ENCODE results near the gene VPS51. TPM values are rescaled to one million over a fixed set of nuclear protein-coding genes. Genes with fewer than 3 reads are reported as not detected.
A peak's percentile ranks its signal among the peaks of the same experiment; 100 is the strongest.

The VPS51 gene
- total and polyA plus RNA-seq, 11 donors: 78.4 to 165 (median 101) TPM

DNA sequence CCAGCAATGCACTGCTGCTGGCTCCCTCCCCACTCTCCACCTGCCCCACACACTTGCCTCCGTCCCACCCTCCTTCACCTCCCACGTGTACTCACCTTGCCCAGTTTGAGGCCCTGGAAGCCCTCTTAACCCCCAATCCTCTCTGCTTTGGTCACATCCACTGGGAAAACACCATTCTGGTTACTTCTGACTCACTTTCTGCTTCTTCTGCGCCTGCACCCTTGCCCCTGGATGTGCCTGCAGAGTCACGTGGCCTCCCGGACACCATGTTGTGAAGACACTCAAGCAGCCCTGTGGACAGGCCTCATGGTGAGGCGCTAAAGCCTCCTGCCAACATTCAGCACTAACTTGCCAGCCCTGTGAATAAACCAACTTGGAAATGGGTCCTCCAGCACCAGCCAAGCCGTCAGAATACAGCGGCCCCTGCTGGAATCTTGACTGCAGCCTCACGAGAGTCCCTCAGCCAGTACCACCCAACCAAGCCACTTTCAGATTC is 35.1 kb upstream of the VPS51 start:
- intact Hi-C loops (cut with DNase I): no loop called here
- Histone ChIP-seq H3K36me3 (no peaks in the 10 kb centered on the region), H3K9me3 (no peaks in the 10 kb centered on the region), H3K4me3 (no peak overlapping the region), H3K27me3 (no peaks in the 10 kb centered on the region), H3K4me1 (no peaks in the 10 kb centered on the region), H3K27ac (no peak overlapping the region)
- ATAC-seq: no peak
- TF ChIP-seq POLR2A (IDR thresholded peaks at IDR 0.05): no peak
- TF ChIP-seq, protein P1, sequence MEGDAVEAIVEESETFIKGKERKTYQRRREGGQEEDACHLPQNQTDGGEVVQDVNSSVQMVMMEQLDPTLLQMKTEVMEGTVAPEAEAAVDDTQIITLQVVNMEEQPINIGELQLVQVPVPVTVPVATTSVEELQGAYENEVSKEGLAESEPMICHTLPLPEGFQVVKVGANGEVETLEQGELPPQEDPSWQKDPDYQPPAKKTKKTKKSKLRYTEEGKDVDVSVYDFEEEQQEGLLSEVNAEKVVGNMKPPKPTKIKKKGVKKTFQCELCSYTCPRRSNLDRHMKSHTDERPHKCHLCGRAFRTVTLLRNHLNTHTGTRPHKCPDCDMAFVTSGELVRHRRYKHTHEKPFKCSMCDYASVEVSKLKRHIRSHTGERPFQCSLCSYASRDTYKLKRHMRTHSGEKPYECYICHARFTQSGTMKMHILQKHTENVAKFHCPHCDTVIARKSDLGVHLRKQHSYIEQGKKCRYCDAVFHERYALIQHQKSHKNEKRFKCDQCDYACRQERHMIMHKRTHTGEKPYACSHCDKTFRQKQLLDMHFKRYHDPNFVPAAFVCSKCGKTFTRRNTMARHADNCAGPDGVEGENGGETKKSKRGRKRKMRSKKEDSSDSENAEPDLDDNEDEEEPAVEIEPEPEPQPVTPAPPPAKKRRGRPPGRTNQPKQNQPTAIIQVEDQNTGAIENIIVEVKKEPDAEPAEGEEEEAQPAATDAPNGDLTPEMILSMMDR (IDR thresholded peaks at IDR 0.05): peak in 1 of 12 donors; percentile 5
- 58 to 74% (median 62%) methylated on average over 9 of the region's 9 CpGs for WGBS, 4 donors
- no peak for DNase-seq

DNA sequence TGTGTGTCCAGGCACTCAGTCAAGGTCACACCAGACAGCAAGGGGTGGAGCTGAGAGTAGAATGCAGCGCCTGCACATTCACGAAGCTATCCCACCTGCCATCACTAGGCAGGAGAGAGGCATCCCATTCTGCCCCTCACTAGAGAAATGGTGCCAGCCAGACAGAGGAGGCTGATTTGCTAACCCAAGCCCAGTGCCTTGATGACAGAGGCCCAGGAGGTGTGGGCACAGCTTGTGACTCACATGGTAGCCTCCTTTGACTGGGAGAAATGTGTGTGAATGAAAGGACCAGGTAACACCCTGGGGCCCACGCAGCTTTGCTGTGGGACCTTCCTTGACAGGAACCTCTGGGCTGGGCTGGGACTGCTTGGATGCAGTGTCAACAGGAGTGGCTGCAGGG is 32.5 kb upstream of the VPS51 start:
- TF ChIP-seq POLR2A (IDR thresholded peaks at IDR 0.05): no peak
- TF ChIP-seq, protein P1 (IDR thresholded peaks at IDR 0.05): no peak
- no peaks in the 10 kb centered on the region for H3K9me3 ChIP-seq
- 60 to 89% (median 75%) methylated on average over 1 to 3 of the region's 3 CpGs for WGBS, 4 donors
- ATAC-seq (no peak), DNase-seq (no peak)
- H3K36me3 ChIP-seq: no peaks in the 10 kb centered on the region
- no peak overlapping the region for H3K27ac ChIP-seq
- no peaks in the 10 kb centered on the region for H3K27me3 ChIP-seq
- no peaks in the 10 kb centered on the region for H3K4me1 ChIP-seq
- H3K4me3 ChIP-seq: no peak overlapping the region
- intact Hi-C loops (cut with DNase I): no loop called here

DNA sequence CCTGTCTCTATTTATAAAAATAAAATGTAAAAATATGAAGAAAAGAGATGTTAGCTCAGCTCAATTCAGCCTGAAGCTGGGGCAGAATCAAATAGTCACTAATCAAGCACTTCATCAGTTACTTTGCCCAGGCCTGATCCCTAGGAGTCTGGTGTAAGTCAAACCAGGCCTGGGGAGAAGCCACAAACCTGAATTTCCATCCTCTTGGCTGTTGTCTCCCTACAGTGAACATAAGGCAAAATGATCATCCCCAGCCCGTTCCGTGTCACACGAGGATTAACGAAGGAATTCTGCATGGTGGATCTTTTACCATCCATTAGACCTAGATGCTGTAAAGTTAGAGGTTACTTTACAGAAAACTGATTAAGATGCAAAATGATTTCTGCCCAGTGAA is 31.2 kb upstream of the VPS51 start:
- no peaks in the 10 kb centered on the region for H3K4me1 ChIP-seq
- no peak for DNase-seq
- no peak for ATAC-seq
- no peak overlapping the region for H3K27ac ChIP-seq
- H3K4me3 ChIP-seq: no peak overlapping the region
- H3K9me3 ChIP-seq: no peaks in the 10 kb centered on the region
- intact Hi-C loops (cut with DNase I): no loop called here
- TF ChIP-seq, protein P1 (IDR thresholded peaks at IDR 0.05): no peak
- TF ChIP-seq POLR2A (IDR thresholded peaks at IDR 0.05): no peak
- H3K36me3 ChIP-seq: no peaks in the 10 kb centered on the region
- WGBS, 4 donors: 71 to 88% (median 82%) methylated on average over 4 of the region's 4 CpGs
- no peaks in the 10 kb centered on the region for H3K27me3 ChIP-seq

DNA sequence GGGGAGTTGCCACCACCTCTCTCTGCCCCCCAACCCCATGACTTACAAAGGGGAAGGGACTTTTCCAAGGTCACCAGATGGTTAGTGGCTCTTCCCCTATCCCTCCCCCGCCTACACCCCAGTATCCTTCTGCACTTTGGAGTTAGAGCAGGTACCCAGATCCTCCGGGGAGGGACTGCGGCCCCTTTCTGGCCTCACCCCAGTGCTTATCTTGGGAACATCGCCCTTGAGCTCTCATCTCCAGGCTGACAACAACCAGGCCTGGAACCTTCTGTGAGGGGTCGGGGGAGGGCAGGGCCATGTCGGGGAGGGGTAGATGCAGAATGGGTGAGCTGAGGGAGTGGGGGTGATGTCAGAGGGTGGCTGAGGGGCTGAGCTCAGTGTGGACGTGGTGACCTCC is 30.2 kb upstream of the VPS51 start:
- H3K27me3 ChIP-seq: no peaks in the 10 kb centered on the region
- 53 to 61% (median 55%) methylated on average over 6 to 7 of the region's 7 CpGs for WGBS, 4 donors
- intact Hi-C loops (cut with DNase I): no loop called here
- DNase-seq: no peak
- no peaks in the 10 kb centered on the region for H3K36me3 ChIP-seq
- H3K4me1 ChIP-seq: no peaks in the 10 kb centered on the region
- no peak overlapping the region for H3K27ac ChIP-seq
- no peak overlapping the region for H3K4me3 ChIP-seq
- no peak for TF ChIP-seq POLR2A (IDR thresholded peaks at IDR 0.05)
- TF ChIP-seq, protein P1 (IDR thresholded peaks at IDR 0.05): no peak
- ATAC-seq: no peak
- H3K9me3 ChIP-seq: no peaks in the 10 kb centered on the region
